Panc1 (cell line): ENCODE measurements around the gene FBRS. TPM values are rescaled to one million over a fixed set of nuclear protein-coding genes. Genes with fewer than 3 reads are reported as not detected.

Experiments
- ATAC-seq: fragments of 200-7000 bp; cut with Tn5 transposase; 2 replicates; pipeline ENCODE4 v1.9.1; 2020; ENCODE audit warnings: mild to moderate bottlenecking, moderate library complexity
- BruUV-seq: library from RNA; stranded (reverse); fragments of 400-500 nt; replicated peaks from 2 replicates; lab custom pipeline; 2021; lab: Mats Ljungman, UMichigan
- CTCF ChIA-PET: fragments of 300-600 bp; sonication (Branson Sonifier 250); formaldehyde crosslinking; loops from one replicate; lab custom pipeline; 2022; ENCODE audit warnings: antibody characterized with exemption; lab: Charles Lee
- POLR2A ChIA-PET: fragments of 300-600 bp; sonication (Branson Sonifier 250); formaldehyde crosslinking; loops from one replicate; lab custom pipeline; 2022; ENCODE audit warnings: antibody characterized with exemption; lab: Charles Lee
- DNase-seq: peaks from one replicate; pipeline ENCODE4 v3.0.0-alpha.2; 2010; ENCODE audit warnings: low read depth, low spot score
- H3K27ac ChIP-seq: 2 replicates; pipeline ENCODE4 v1.5.1; 2011; ENCODE audit warnings: mild to moderate bottlenecking, low read length, inconsistent platforms
- H3K27me3 ChIP-seq: fragments of 200-500 bp; sonication (Bioruptor generic); 2 replicates; pipeline ENCODE4 v1.6.0; 2014; ENCODE audit warnings: low read length, inconsistent platforms; ENCODE audit not compliant: control insufficient read depth, insufficient read depth
- H3K36me3 ChIP-seq: fragments of 200-500 bp; sonication (Bioruptor generic); 2 replicates; pipeline ENCODE4 v1.5.1; 2014; ENCODE audit warnings: inconsistent platforms, mild to moderate bottlenecking, low read length, moderate library complexity; ENCODE audit not compliant: control insufficient read depth, insufficient read depth
- H3K4me1 ChIP-seq: 2 replicates; pipeline ENCODE4 v1.5.1; 2011; ENCODE audit warnings: inconsistent platforms, mild to moderate bottlenecking, low read length, moderate library complexity; ENCODE audit not compliant: control insufficient read depth, insufficient read depth
- H3K4me3 ChIP-seq, 2 experiments: 2 replicates each; pipeline ENCODE4 v1.5.1; 2011 to 2012; ENCODE audit warnings: low read depth in 2 of 2, low read length in 2 of 2, mild to moderate bottlenecking in 2 of 2, inconsistent platforms in 1 of 2, moderate library complexity in 1 of 2
- H3K9me3 ChIP-seq: fragments of 200-500 bp; sonication (Bioruptor generic); 2 replicates; pipeline ENCODE4 v1.5.1; 2014; ENCODE audit warnings: low read depth, mild to moderate bottlenecking, inconsistent platforms, low read length, moderate library complexity; ENCODE audit not compliant: control insufficient read depth, insufficient read depth
- POLR2AphosphoS5 ChIP-seq: IDR thresholded peaks from 2 replicates; pipeline ENCODE4 v1.6.1; 2012; ENCODE audit warnings: mild to moderate bottlenecking, low read depth, low read length, moderate library complexity
- SIN3A ChIP-seq: IDR thresholded peaks from 2 replicates; pipeline ENCODE4 v1.6.1; 2012; ENCODE audit warnings: low read depth, mild to moderate bottlenecking, low read length, moderate library complexity, borderline replicate concordance; ENCODE audit not compliant: insufficient read depth
- TCF7L2 ChIP-seq: IDR thresholded peaks from 2 replicates; pipeline ENCODE4 v1.6.1; 2011; ENCODE audit warnings: mild to moderate bottlenecking, low read depth, low read length, inconsistent platforms
- in situ Hi-C: cut with HindIII; loops from 2 replicates; pipeline ENCODE4 v1.10.0; 2016; ENCODE audit warnings: low sequenced_read_pairs, low pct_unique_long_range_greater_than_20kb
- intact Hi-C: fragments of 100-400 bp; cut with micrococcal nuclease; formaldehyde crosslinking; loops from one replicate; pipeline ENCODE4 v1.10.0; 2022; ENCODE audit not compliant: unreplicated experiment
- total RNA-seq: library from RNA; stranded (reverse); gene quantifications from one replicate; pipeline ENCODE4 v1.2.1, GENCODE V29; 2021; ENCODE audit not compliant: unreplicated experiment
- TF ChIP-seq, protein P1 (sequence below): fragments of 450-650 bp; IDR thresholded peaks from 2 replicates; pipeline ENCODE4 v1.5.1; 2017; ENCODE audit warnings: mild to moderate bottlenecking
- TF ChIP-seq, protein P2 (sequence below), 2 experiments: IDR thresholded peaks; 2 replicates each; pipeline ENCODE4 v1.6.1; 2011 to 2012; ENCODE audit warnings: low read depth in 2 of 2, control low read depth in 1 of 2, low read length in 1 of 2, mild to moderate bottlenecking in 1 of 2, moderate library complexity in 1 of 2; ENCODE audit not compliant: insufficient read depth in 1 of 2

FBRS gene
- total RNA-seq, 1 experiment from 2014 or later = 103 TPM

DNA sequence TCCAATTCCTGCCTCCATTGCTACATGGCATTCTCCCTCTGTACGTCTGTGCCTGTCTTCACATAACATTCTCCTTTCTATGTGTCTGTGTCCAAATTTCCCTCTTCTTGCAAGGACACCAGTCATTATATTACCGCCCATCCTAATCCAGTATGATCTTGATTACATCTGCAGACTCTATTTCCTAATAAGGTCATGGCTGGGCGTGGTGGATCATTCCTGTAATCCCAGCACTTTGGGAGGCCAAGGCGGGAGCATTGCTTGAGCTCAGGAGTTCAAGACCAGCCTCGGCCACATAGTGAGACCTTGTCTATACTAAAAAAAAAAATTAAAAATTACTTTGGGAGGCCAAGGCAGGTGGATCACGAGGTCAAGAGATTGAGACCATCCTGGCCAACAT is 12.5 kb upstream of the FBRS start:
- CTCF ChIA-PET = no interaction called here
- H3K4me3 ChIP-seq = no peak overlapping the region
- intact Hi-C loops = no loop called here
- no peaks in the 10 kb centered on the region for H3K36me3 ChIP-seq
- DNase-seq (no peak), ATAC-seq (no peak)
- TF ChIP-seq POLR2AphosphoS5 = no peak
- no peak for TF ChIP-seq TCF7L2
- H3K27me3 ChIP-seq = no peaks in the 10 kb centered on the region
- in situ Hi-C loops = no loop called here
- no peaks in the 10 kb centered on the region for H3K9me3 ChIP-seq
- POLR2A ChIA-PET = no interaction called here
- BruUV-seq = no TSS peak
- H3K27ac ChIP-seq = no peak overlapping the region
- H3K4me1 ChIP-seq = no peaks in the 10 kb centered on the region

DNA sequence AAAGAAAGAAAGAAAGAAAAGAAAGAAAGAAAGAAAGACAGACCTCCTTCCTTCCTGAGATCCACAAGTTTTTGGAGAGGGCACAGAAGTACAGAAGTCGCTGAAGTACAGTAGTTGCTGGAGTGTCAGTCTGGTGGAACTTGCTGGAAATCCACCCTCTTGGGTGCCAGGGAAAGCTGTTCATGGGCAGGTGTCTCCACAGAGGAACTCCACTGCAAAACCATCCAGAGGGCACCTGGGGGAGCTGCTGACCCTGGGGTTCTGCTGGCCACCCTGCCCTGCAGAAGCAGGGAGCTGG is 11.0 kb upstream of the FBRS start:
- in situ Hi-C loops = no loop called here
- no peak for TF ChIP-seq TCF7L2
- TF ChIP-seq, protein P1, sequence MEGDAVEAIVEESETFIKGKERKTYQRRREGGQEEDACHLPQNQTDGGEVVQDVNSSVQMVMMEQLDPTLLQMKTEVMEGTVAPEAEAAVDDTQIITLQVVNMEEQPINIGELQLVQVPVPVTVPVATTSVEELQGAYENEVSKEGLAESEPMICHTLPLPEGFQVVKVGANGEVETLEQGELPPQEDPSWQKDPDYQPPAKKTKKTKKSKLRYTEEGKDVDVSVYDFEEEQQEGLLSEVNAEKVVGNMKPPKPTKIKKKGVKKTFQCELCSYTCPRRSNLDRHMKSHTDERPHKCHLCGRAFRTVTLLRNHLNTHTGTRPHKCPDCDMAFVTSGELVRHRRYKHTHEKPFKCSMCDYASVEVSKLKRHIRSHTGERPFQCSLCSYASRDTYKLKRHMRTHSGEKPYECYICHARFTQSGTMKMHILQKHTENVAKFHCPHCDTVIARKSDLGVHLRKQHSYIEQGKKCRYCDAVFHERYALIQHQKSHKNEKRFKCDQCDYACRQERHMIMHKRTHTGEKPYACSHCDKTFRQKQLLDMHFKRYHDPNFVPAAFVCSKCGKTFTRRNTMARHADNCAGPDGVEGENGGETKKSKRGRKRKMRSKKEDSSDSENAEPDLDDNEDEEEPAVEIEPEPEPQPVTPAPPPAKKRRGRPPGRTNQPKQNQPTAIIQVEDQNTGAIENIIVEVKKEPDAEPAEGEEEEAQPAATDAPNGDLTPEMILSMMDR = no peak
- TF ChIP-seq, protein P2, sequence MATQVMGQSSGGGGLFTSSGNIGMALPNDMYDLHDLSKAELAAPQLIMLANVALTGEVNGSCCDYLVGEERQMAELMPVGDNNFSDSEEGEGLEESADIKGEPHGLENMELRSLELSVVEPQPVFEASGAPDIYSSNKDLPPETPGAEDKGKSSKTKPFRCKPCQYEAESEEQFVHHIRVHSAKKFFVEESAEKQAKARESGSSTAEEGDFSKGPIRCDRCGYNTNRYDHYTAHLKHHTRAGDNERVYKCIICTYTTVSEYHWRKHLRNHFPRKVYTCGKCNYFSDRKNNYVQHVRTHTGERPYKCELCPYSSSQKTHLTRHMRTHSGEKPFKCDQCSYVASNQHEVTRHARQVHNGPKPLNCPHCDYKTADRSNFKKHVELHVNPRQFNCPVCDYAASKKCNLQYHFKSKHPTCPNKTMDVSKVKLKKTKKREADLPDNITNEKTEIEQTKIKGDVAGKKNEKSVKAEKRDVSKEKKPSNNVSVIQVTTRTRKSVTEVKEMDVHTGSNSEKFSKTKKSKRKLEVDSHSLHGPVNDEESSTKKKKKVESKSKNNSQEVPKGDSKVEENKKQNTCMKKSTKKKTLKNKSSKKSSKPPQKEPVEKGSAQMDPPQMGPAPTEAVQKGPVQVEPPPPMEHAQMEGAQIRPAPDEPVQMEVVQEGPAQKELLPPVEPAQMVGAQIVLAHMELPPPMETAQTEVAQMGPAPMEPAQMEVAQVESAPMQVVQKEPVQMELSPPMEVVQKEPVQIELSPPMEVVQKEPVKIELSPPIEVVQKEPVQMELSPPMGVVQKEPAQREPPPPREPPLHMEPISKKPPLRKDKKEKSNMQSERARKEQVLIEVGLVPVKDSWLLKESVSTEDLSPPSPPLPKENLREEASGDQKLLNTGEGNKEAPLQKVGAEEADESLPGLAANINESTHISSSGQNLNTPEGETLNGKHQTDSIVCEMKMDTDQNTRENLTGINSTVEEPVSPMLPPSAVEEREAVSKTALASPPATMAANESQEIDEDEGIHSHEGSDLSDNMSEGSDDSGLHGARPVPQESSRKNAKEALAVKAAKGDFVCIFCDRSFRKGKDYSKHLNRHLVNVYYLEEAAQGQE (IDR thresholded peaks at IDR 0.05; ENCODE audit: insufficient read depth in 1 of 2, low read depth in 2 of 2, low read length in 1 of 2) = no peak
- no peak for TF ChIP-seq SIN3A
- no peak for TF ChIP-seq POLR2AphosphoS5

DNA sequence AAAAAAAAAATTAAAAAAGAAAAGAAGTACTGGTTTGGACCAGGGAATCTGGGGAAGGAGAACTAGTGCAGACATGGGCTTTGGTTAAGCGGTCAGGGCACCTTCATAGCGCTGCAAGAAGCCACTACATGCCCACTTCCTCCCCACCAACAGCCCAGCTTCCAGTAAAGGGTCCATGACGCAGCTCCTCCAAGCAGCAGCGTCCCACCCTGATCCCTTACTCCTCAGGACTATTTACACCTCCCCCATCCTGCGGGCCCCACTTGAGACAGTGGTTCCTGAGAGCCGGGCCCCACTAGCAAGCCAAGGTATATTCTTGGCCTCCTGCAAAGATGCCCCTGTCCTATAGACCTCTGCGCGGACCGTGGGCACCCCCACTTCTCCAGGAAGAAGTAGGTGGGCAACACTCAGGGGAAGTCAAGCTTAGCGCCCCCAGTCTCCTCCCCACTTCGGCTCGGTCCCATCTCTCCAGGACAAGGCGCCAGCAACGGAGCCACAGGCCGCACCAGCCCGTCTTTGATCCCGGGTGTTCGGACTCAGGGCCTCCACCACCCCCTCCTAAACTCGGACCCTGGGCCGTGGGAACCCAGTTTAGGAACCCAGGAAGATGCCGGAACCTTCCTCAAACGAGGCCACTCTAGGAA is 8.4 kb upstream of the FBRS start:
- H3K36me3 ChIP-seq = no peaks in the 10 kb centered on the region
- no TSS peak for BruUV-seq
- peaks cover 7% of the 10 kb centered on the region; the same call in 1 of the 2 replicates for H3K4me1 ChIP-seq
- in situ Hi-C loops (no loop called here), intact Hi-C loops (no loop called here)
- H3K27me3 ChIP-seq = no peaks in the 10 kb centered on the region
- TF ChIP-seq SIN3A (no peak), TCF7L2 (no peak), POLR2AphosphoS5 (no peak)
- TF ChIP-seq, protein P2 (IDR thresholded peaks at IDR 0.05; ENCODE audit: insufficient read depth in 1 of 2, low read depth in 2 of 2, low read length in 1 of 2) = no peak
- TF ChIP-seq, protein P1 = no peak
- no peak for ATAC-seq
- no peak for DNase-seq
- POLR2A ChIA-PET = interaction anchor here (0.6 kb wide), 2 partner anchors 170 to 1816 kb away, joined by 5 read pairs; no protein-coding TSS in a partner anchor
- H3K27ac ChIP-seq = peak overlapping the region; percentile 91
- H3K4me3 ChIP-seq = peak overlapping the region; percentile 51 to 100
- no peaks in the 10 kb centered on the region for H3K9me3 ChIP-seq
- CTCF ChIA-PET = interaction anchor here (0.7 kb wide), 1 partner anchor 89 kb away, joined by 6 read pairs; no protein-coding TSS in a partner anchor

More for the DNA sequence above, 11.0 kb upstream of the FBRS start:
- ATAC-seq (no peak), DNase-seq (no peak)
- BruUV-seq = no TSS peak
- ChIA-PET CTCF (no interaction called here), POLR2A (interaction anchor here (0.9 kb wide), 1 partner anchor 38 kb away, joined by 5 read pairs; no protein-coding TSS in a partner anchor)
- Histone ChIP-seq H3K36me3 (no peaks in the 10 kb centered on the region), H3K4me3 (no peak overlapping the region), H3K27me3 (no peaks in the 10 kb centered on the region), H3K4me1 (peaks cover 3% of the 10 kb centered on the region; the same call in 1 of the 2 replicates), H3K9me3 (no peaks in the 10 kb centered on the region), H3K27ac (no peak overlapping the region)
- intact Hi-C loops = no loop called here
